ENCODE data around the gene VIPR1.

GRCh38 chr3:42499478-42499871 lies 3.0 kb upstream of the VIPR1 start:
- TF ChIP-seq, protein P1, sequence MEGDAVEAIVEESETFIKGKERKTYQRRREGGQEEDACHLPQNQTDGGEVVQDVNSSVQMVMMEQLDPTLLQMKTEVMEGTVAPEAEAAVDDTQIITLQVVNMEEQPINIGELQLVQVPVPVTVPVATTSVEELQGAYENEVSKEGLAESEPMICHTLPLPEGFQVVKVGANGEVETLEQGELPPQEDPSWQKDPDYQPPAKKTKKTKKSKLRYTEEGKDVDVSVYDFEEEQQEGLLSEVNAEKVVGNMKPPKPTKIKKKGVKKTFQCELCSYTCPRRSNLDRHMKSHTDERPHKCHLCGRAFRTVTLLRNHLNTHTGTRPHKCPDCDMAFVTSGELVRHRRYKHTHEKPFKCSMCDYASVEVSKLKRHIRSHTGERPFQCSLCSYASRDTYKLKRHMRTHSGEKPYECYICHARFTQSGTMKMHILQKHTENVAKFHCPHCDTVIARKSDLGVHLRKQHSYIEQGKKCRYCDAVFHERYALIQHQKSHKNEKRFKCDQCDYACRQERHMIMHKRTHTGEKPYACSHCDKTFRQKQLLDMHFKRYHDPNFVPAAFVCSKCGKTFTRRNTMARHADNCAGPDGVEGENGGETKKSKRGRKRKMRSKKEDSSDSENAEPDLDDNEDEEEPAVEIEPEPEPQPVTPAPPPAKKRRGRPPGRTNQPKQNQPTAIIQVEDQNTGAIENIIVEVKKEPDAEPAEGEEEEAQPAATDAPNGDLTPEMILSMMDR (IDR thresholded peaks at IDR 0.05) = no peak
- TF ChIP-seq POLR2A (IDR thresholded peaks at IDR 0.05) = no peak
